Calu3 (cell line): ENCODE data around the gene DDX39B. TPM values are rescaled to one million over a fixed set of nuclear protein-coding genes. Genes with fewer than 3 reads are reported as not detected.

Experiments
- BruUV-seq: library from RNA; stranded (reverse); fragments of 400-500 nt; replicated peaks from 2 replicates; lab custom pipeline; 2021; lab: Mats Ljungman, UMichigan
- CTCF ChIA-PET: fragments of 300-600 bp; sonication (Branson Sonifier 250); formaldehyde crosslinking; loops from one replicate; lab custom pipeline; 2022; ENCODE audit warnings: antibody characterized with exemption; lab: Charles Lee
- DNase-seq: peaks from one replicate; pipeline ENCODE4 v3.0.0; 2022
- H3K27ac Mint-ChIP-seq: one replicate; pipeline ENCODE4 v1.8.0; 2022; ENCODE audit warnings: mixed read lengths; ENCODE audit not compliant: unreplicated experiment
- H3K27me3 Mint-ChIP-seq: one replicate; pipeline ENCODE4 v1.8.0; 2022; ENCODE audit warnings: mixed read lengths; ENCODE audit not compliant: unreplicated experiment
- H3K36me3 Mint-ChIP-seq: one replicate; pipeline ENCODE4 v1.8.0; 2022; ENCODE audit warnings: mild to moderate bottlenecking, moderate library complexity, mixed read lengths; ENCODE audit not compliant: insufficient read depth, unreplicated experiment
- H3K4me1 Mint-ChIP-seq: one replicate; pipeline ENCODE4 v1.8.0; 2022; ENCODE audit warnings: mild to moderate bottlenecking, low read depth, mixed read lengths; ENCODE audit not compliant: unreplicated experiment
- H3K4me3 Mint-ChIP-seq: one replicate; pipeline ENCODE4 v1.8.0; 2022; ENCODE audit warnings: mild to moderate bottlenecking, low read depth, moderate library complexity, mixed read lengths; ENCODE audit not compliant: unreplicated experiment
- H3K9me3 Mint-ChIP-seq: one replicate; pipeline ENCODE4 v1.8.0; 2022; ENCODE audit warnings: low read depth, mixed read lengths; ENCODE audit not compliant: unreplicated experiment
- intact Hi-C: fragments of 100-400 bp; cut with micrococcal nuclease; formaldehyde crosslinking; loops from one replicate; pipeline ENCODE4 v1.10.0; 2022; ENCODE audit not compliant: unreplicated experiment
- total RNA-seq: library from RNA; stranded (reverse); gene quantifications from 2 replicates; pipeline ENCODE4 v1.2.3, GENCODE V29; 2022
- TF ChIP-seq, protein P1 (sequence below): fragments of 200-600 bp; IDR thresholded peaks from one replicate; pipeline ENCODE4 v1.8.0; 2022; ENCODE audit warnings: antibody characterized with exemption; ENCODE audit not compliant: unreplicated experiment

Gene DDX39B
- total RNA-seq, 1 experiment from 2014 or later = 646 TPM

DNA sequence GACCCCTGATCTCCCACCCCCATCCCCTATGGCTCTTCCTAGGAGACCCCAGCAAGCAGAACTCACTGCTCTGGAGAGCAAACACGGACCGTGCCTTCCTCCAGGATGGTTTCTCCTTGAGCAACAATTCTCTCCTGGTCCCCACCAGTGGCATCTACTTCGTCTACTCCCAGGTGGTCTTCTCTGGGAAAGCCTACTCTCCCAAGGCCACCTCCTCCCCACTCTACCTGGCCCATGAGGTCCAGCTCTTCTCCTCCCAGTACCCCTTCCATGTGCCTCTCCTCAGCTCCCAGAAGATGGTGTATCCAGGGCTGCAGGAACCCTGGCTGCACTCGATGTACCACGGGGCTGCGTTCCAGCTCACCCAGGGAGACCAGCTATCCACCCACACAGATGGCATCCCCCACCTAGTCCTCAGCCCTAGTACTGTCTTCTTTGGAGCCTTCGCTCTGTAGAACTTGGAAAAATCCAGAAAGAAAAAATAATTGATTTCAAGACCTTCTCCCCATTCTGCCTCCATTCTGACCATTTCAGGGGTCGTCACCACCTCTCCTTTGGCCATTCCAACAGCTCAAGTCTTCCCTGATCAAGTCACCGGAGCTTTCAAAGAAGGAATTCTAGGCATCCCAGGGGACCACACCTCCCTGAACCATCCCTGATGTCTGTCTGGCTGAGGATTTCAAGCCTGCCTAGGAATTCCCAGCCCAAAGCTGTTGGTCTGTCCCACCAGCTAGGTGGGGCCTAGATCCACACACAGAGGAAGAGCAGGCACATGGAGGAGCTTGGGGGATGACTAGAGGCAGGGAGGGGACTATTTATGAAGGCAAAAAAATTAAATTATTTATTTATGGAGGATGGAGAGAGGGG is 31.7 kb upstream of the DDX39B start:
- BruUV-seq = no TSS peak
- no peak overlapping the region for H3K27ac Mint-ChIP-seq
- intact Hi-C loops = no loop called here
- CTCF ChIA-PET = interaction anchor here (0.5 to 2.3 kb wide), 3 partner anchors 10 to 14 kb away, joined by 3 to 8 read pairs (median 3); no protein-coding TSS in a partner anchor
- no peaks in the 10 kb centered on the region for H3K36me3 Mint-ChIP-seq
- no peaks in the 10 kb centered on the region for H3K4me1 Mint-ChIP-seq
- no peaks in the 10 kb centered on the region for H3K9me3 Mint-ChIP-seq
- TF ChIP-seq, protein P1, sequence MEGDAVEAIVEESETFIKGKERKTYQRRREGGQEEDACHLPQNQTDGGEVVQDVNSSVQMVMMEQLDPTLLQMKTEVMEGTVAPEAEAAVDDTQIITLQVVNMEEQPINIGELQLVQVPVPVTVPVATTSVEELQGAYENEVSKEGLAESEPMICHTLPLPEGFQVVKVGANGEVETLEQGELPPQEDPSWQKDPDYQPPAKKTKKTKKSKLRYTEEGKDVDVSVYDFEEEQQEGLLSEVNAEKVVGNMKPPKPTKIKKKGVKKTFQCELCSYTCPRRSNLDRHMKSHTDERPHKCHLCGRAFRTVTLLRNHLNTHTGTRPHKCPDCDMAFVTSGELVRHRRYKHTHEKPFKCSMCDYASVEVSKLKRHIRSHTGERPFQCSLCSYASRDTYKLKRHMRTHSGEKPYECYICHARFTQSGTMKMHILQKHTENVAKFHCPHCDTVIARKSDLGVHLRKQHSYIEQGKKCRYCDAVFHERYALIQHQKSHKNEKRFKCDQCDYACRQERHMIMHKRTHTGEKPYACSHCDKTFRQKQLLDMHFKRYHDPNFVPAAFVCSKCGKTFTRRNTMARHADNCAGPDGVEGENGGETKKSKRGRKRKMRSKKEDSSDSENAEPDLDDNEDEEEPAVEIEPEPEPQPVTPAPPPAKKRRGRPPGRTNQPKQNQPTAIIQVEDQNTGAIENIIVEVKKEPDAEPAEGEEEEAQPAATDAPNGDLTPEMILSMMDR = no peak
- H3K4me3 Mint-ChIP-seq = no peak overlapping the region
- no peak for DNase-seq
- H3K27me3 Mint-ChIP-seq = peaks cover 67% of the 10 kb centered on the region

GRCh38 chr6:31572041-31572911 is 30.5 kb upstream of the DDX39B start, which contains the start of gene LTA:
Gene LTA, plus strand, starts transcription at chr6:31572289. Its CDS starts 454 bp downstream, at chr6:31572743.
- Mint-ChIP-seq H3K4me3 (no peak within 1 kb of the TSS), H3K27me3 (peaks cover 79% of the 10 kb centered on the region), H3K9me3 (no peaks in the 10 kb centered on the region), H3K36me3 (no peaks in the 10 kb centered on the region), H3K27ac (no peak within 1 kb of the TSS), H3K4me1 (no peaks in the 10 kb centered on the region)
- CTCF ChIA-PET = interaction anchor here (2.3 kb wide), 1 partner anchor 11 kb away, joined by 8 read pairs; no protein-coding TSS in a partner anchor
- TF ChIP-seq, protein P1 = no peak
- no TSS peak for BruUV-seq
- intact Hi-C loops = no loop called here
- no peak for DNase-seq

DNA sequence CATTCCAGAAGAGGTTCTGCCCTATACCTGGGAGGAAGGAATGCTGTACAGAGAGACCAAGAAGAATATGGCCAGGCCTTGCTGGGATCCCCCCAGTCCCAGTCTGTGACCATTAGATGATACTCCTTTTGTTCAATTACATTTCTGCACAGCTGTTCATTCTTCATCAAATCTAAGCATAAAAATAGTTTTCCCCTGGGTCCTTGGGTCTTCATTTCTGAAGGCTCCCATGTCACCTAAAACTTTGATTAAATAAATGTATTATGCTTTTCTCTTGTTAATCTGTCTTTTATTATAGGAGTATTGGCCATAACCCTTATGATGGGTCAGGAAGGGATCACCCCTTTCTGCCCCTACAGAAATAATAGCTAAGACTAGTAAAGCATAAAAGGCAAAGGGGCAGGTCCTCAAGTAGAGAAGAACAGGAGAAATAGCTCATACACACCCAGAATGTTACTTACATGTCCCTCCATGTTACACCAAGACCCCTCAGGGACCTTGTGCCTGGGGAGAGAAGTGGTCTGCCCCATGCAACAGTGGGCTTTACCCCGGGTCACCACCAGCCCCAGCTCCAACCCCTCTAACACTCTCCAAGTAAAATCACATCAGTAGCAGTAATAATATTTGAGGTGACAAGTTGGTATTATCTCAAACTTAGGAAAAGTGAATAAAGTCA is 28.2 kb upstream of the DDX39B start:
- Mint-ChIP-seq H3K4me1 (no peaks in the 10 kb centered on the region), H3K27ac (no peak overlapping the region), H3K9me3 (no peaks in the 10 kb centered on the region), H3K36me3 (no peaks in the 10 kb centered on the region), H3K4me3 (no peak overlapping the region), H3K27me3 (peaks cover 66% of the 10 kb centered on the region)
- CTCF ChIA-PET = interaction anchor here (0.6 to 0.7 kb wide), 2 partner anchors 23 to 1149 kb away, joined by 3 to 4 read pairs; no protein-coding TSS in a partner anchor
- TF ChIP-seq, protein P1 = no peak
- intact Hi-C loops = no loop called here
- DNase-seq = no peak
- BruUV-seq = no TSS peak

- Mint-ChIP-seq H3K27ac (no peak overlapping the region), H3K4me1 (no peaks in the 10 kb centered on the region), H3K4me3 (no peak overlapping the region), H3K36me3 (peaks cover 5% of the 10 kb centered on the region), H3K9me3 (no peaks in the 10 kb centered on the region), H3K27me3 (peaks cover 59% of the 10 kb centered on the region)
- intact Hi-C loops = no loop called here
- TF ChIP-seq, protein P1 = no peak
- DNase-seq = no peak
- CTCF ChIA-PET = no interaction called here
- BruUV-seq = no TSS peak
Measured at GRCh38 chr6:31568537-31568961, 26.7 kb upstream of the DDX39B start.
